Kasumi-1 (cell line): ENCODE measurements around the gene ABAT.
A peak's percentile ranks its signal among the peaks of the same experiment; 100 is the strongest.

ENCODE experiments used
- DNase-seq, 2 experiments: peaks; one replicate each; lab custom pipeline; 2025; lab: John Stamatoyannopoulos, UW

Gene ABAT

GRCh38 chr16:8674413-8675022 lies at the start of gene ABAT:
Gene ABAT (plus strand): TSS chr16:8674617. CDS start chr16:8735740, 61,123 bp downstream.
- peak; percentile 34 to 43 for DNase-seq

GRCh38 chr16:8625491-8626087 lies 48.8 kb upstream of the ABAT start:
- no peak for DNase-seq

- DNase-seq, result no peak
Measured at GRCh38 chr16:8626946-8627345, 47.5 kb upstream of the ABAT start.

- no peak for DNase-seq
Measured at GRCh38 chr16:8627456-8627855, 47.0 kb upstream of the ABAT start.

GRCh38 chr16:8628981-8629725 lies 45.3 kb upstream of the ABAT start:
- no peak for DNase-seq

GRCh38 chr16:8630255-8630953 lies 44.0 kb upstream of the ABAT start:
- DNase-seq, result no peak

GRCh38 chr16:8631373-8631772 lies 43.0 kb upstream of the ABAT start:
- no peak for DNase-seq

GRCh38 chr16:8631818-8632465 lies 42.5 kb upstream of the ABAT start:
- DNase-seq, result no peak

GRCh38 chr16:8632675-8633182 lies 41.7 kb upstream of the ABAT start:
- DNase-seq, result peak; percentile 73 to 83

- DNase-seq, result no peak
Measured at GRCh38 chr16:8634991-8635736, 39.3 kb upstream of the ABAT start.

GRCh38 chr16:8639694-8640093 lies 34.7 kb upstream of the ABAT start:
- no peak for DNase-seq

- no peak for DNase-seq
Measured at GRCh38 chr16:8641671-8642070, 32.7 kb upstream of the ABAT start.

GRCh38 chr16:8642146-8642545 lies 32.3 kb upstream of the ABAT start:
- DNase-seq, result no peak

- peak; percentile 66 for DNase-seq
Measured at GRCh38 chr16:8644211-8645140, 29.9 kb upstream of the ABAT start.

GRCh38 chr16:8645141-8645521 lies 29.3 kb upstream of the ABAT start:
- peak in 1 of 2 experiments; percentile 20 for DNase-seq

GRCh38 chr16:8645831-8646230 lies 28.6 kb upstream of the ABAT start:
- DNase-seq, result no peak

- no peak for DNase-seq
Measured at GRCh38 chr16:8646326-8647053, 27.9 kb upstream of the ABAT start.

- DNase-seq, result no peak
Measured at GRCh38 chr16:8647721-8648318, 26.6 kb upstream of the ABAT start.

- no peak for DNase-seq
Measured at GRCh38 chr16:8648877-8649276, 25.5 kb upstream of the ABAT start.
